CD4-positive, alpha-beta T cell treated with Interleukin-2 at 100 ng/mL for 4 hours (primary cell): ENCODE measurements around the gene TENT5D.
"Not testable (repeated sequence)": the region's sequence is repeated elsewhere in the genome, so short reads cannot be mapped to it uniquely, and the experiment has no call there.

Experiments used
- DNase-seq: peaks from one replicate; pipeline ENCODE4 v3.0.0-alpha.2; 2020; ENCODE audit warnings: low spot score

Gene TENT5D

DNA sequence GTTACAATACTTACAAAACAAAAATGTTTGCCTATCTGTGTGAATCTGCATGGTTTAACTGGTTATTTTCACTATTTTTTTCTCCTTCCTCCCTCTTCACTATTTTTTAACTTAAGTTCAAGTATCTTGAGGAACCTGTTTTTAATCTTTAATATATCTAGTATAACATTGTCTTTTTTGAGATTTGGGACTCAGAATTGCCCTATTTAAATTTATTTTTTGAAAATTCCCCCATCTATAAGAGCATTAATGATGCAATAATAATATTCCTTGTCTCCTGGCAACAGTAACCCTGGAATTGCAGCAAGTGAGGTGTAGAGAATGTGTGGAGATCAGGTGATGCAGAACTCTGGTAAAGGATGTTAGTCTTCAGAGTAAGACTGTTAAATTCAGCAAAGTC lies at the start of gene TENT5D:
TENT5D (plus strand) TSS at position 301 of the 400 bp plus-strand sequence. CDS start 22,093 bp downstream, outside the sequence.
- no peak for DNase-seq

DNA sequence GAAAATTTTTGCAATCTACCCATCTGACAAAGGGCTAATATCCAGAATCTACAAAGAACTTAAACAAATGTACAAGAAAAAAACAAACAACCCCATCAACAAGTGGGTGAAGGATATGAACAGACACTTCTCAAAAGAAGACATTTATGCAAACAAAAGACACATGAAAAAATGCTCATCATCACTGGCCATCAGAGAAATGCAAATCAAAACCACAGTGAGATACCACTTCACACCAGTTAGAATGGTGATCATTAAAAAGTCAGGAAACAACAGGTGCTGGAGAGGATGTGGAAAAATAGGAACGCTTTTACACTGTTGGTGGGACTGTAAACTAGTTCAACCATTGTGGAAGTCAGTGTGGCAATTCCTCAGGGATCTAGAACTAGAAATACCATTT lies 34.6 kb upstream of the TENT5D start:
- DNase-seq, result not testable (repeated sequence)

DNA sequence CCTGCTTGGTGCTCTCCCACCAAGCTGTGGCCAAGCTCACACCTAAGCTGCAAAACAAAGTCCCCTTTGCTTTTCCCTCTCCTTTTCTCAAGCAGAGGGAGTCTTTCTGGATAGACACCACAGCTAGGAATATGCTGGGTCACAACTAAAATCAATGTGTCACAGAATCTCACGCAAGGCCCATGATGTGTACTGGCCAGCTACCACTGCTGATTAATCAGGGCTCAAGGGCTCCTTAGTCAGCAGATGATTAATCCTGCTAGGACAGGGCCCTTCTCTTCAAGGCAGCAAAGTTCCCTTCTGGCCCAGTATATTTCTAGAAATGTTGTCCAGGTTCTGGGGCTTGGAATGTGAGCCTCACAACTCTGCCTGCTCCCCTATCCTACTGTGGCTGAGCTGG lies 32.0 kb upstream of the TENT5D start:
- DNase-seq, result no peak

DNA sequence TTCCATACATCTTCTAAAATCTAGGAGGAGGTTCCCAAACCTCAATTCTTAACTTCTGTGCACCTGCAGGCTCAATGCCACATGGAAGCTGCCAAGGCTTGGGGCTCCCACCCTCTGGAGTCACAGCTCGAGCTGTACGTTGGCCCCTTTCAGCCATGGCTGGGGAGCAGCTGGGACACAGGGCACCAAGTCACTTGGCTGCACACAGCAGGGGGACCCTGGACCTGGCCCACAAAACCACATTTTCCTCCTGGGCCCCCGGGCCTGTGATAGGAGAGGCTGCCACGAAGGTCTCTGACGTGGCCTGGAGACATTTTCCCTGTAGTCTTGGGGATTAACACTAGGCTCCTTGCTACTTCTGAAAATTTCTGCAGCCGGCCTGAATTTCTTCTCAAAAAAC lies 8.2 kb upstream of the TENT5D start:
- no peak for DNase-seq

DNA sequence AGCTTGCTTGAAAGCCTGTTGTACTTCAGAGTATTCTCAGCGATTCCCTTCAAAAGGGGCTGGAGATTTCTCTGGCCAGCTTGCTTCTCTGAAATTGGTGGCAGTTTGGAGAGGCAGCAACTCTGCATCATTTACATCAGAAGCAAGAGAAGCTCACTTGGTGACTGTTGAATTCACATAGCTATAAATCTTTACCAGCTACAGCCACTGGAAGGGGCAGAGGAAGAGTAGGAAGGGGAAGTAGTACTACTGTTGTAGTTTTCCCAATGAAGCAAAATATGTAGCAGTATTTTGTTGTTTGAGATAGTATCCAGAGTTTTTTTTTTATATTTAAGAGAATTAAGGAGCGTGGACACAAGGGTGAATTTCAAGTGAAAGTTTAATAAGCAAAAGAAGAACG lies 2.8 kb downstream of the TENT5D start:
- no peak for DNase-seq

DNA sequence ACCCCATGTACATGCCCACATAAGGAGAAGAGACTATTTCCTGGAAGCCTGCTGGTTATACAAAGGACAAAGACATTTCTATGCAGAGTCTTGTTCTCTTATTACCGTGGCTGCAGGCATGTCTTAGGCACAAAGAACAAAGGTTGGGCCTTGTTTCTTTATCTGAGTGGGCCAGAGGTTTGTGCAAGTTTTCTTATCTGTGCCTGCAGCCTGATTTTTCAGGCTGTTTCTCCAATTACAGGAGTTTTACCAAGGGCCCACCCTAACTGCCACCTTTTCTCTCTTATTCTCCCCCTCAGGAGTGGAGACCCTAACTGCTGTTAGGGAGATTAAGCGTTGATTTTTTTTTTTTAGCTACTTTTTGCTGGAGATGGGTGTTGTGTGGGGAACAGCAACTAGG lies 3.5 kb downstream of the TENT5D start:
- DNase-seq, result no peak

DNA sequence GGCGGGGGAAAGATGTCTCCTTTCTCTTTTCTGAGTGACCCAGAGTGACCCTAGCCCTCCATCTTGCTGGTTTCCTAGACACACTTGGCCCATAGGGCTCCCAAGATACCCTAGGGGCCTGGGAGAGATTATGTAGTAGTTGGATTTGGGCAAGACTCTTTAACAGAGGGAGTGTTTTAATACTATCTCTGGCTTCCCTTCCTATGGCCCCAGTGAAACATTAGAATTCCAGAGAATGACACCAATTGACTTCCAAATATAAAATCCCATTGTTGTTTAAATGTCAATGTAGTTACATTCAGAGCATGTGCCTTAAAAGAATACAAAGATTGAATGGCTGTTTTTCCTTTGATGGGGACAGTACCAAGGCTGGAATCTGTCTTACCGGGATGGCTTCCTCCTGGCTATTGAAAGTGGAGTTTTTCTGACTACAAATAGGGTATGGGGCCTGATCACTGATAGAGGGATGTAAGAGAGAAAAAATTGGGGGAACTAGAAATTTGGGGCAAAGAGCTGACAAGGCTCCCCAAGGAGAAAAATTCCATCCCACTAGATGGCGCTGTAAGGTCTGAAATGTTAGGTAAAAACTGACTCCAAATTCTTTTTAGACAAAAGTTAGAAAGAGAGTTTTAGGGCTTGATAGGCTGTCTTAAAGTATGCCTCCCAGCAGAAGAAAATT lies 10.7 kb downstream of the TENT5D start:
- no peak for DNase-seq

DNA sequence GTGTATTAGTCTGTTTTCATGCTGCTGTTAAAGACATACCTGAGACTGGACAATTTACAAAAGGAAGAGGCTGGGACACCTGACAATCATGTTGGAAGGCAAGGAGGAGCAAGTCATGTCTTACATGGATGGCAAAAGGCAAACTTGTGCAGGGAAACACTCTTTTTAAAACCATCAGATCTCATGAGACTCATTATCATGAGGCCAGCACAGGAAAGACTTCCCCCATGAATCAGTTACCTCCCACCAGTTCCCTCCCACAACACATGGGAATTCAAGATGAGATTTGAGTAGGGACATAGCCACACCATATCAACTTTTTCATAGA lies 11.2 kb downstream of the TENT5D start:
- DNase-seq, result no peak

DNA sequence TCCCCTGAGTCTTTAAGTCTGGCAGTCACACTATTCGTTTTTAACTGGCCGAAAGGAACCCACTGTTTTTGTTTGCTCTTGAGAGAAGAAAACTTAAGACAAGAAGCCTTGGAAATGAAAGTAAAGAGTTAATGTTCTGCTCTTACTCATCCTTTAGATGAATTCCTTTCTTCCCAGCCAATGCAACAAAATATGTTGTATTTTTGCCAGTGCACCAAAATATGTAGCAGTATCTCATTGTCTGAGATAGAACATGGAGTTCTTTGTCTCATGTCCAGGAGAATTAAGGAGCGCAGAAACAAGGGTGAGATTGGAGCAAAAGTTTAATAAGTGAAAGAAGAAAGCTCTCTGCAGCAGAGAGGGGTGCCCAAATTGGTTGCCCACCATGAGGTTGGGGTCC lies 12.2 kb downstream of the TENT5D start:
- no peak for DNase-seq

DNA sequence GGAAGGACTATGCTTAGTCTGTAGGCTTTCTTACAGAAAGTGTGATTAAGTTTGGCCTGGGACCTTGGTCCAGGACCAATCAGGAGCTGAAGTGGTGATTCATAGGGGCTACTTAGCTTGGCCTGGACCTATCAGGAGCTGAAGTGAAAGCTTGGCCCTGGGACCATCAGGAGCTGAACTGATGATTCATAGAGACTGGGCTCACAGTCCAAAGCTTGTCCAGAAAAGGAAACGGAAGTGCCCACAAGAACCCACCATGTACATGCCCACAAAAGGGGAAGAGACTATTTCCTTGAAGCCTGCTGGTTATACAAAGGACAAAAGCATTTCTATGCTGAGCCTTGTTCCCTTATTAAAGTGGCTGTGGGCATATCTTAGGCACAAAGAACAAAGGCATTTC lies 12.6 kb downstream of the TENT5D start:
- DNase-seq, result no peak

DNA sequence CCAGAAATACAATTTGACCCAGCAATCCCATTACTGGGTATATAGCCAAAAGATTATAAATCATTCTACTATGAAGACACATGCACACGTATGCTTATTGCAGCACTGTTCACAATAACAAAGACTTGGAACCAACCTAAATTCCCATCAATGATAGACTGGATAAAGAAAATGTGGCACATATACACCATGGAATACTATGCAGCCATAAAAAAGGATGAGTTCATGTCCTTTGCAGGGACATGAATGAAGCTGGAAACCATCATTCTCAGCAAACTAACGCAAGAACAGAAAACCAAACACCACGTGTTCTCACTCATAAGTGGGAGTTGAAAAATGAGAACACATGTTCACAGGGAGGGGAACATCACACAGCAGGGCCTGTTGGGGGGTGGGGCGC lies 47.9 kb downstream of the TENT5D start:
- DNase-seq, result not testable (repeated sequence)

DNA sequence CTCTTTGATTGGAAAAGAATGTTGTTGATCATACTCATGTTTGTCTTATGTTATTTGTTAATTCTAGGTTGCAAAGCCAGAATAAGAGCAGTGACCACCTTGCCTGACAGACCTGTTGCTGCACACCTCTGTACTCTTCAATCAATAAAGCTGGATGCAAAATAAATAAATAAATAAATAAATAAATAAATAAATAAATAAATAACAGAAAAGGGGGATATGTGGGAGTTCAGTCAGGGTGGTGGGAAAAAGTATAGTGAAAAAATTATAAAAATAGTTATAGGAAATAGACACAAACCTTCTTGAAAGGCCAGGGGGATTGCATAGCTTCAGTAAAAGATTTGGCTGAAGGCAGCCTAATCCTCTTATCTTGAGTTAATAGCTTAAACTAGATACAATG lies 51.3 kb downstream of the TENT5D start:
- DNase-seq, result no peak

DNA sequence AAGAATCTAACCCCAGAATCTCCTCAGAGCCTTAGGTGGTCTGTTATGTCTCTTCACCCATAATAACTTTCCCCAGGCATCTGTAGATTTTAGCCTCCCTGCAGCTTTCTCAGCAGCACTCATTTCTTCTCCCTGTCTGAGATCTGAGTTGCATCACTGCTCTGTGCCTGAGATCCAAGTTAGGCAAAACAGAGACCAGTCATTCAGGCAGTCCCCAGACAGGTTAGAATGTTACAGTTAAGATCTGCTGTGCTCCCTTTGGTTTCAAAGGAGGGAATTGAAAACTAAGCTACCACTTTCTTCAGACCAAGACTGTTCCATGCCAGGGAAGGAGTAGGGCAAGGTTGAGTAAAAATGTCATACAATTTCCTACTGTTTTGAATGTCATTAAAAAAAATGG lies 65.3 kb downstream of the TENT5D start:
- no peak for DNase-seq

DNA sequence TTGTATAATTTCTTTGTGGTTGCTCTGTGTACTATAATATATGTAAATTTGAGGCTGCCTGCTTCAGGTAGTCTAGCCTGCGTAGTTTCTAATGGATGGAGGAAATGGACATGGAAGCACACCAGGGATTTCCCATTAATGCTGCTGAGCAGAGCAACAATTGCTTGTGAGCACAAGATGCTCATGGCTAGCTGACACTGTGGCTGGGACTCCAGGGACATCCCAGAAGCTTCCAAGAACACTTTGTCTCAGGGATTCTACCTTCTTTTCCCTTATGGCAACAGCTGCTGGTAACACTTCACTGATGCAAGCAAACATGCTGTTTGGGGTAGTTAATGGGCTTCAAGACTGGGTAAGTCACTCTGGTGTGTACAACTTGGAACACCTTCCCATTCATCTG lies 66.1 kb downstream of the TENT5D start:
- DNase-seq, result no peak

DNA sequence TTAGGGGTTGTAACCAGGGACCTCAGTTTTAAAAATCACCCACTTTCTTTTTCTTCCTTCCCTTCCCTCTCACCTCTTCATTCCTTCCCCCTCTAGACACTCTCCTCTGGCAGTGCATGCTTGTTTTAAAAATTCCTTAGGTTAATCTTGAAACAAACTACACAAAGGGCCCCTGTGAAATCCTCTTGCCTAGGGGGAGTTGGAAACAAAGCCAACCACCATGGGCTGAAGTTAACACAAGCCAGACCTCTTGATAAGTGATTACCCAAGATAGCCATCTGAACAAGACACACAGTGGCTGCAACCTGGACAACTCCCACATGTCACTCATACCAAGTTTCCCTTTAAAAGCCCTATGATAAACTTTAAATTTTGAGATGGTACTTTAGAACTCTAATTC lies 68.9 kb downstream of the TENT5D start:
- no peak for DNase-seq
